HepG2 (cell line): Measurements from ENCODE around the gene SPAG7. TPM values are rescaled to one million over a fixed set of nuclear protein-coding genes. Genes with fewer than 3 reads are reported as not detected.

ENCODE experiments used
- ARHGAP35 ChIP-seq: sonication (generic); formaldehyde crosslinking; IDR thresholded peaks from 2 replicates; pipeline ENCODE4 v1.9.0; 2022; ENCODE audit warnings: mild to moderate bottlenecking, inconsistent platforms, moderate library complexity, missing genetic modification reagents, borderline replicate concordance
- ARID5B ChIP-seq: IDR thresholded peaks from 2 replicates; pipeline ENCODE4 v1.4.0; 2020; ENCODE audit warnings: mild to moderate bottlenecking, missing genetic modification reagents
- CEBPB ChIP-seq: IDR thresholded peaks from 2 replicates; pipeline ENCODE4 v1.6.1; 2011; ENCODE audit warnings: low read depth, low read length, improper control_type of control experiment, borderline replicate concordance
- GTF2F1 ChIP-seq: fragments of 150-350 bp; IDR thresholded peaks from 2 replicates; pipeline ENCODE4 v1.6.1; 2014; ENCODE audit warnings: low read length
- HDAC1 ChIP-seq: sonication (generic); formaldehyde crosslinking; IDR thresholded peaks from 2 replicates; pipeline ENCODE4 v1.5.1; 2020; ENCODE audit warnings: mild to moderate bottlenecking, missing genetic modification reagents
- HDAC2 ChIP-seq: sonication (generic); formaldehyde crosslinking; IDR thresholded peaks from 2 replicates; pipeline ENCODE4 v1.4.0; 2020; ENCODE audit warnings: missing genetic modification reagents
- MTERF4 ChIP-seq: sonication (generic); formaldehyde crosslinking; IDR thresholded peaks from 2 replicates; pipeline ENCODE4 v1.8.0; 2023; ENCODE audit warnings: mild to moderate bottlenecking, missing genetic modification reagents
- NFATC3 ChIP-seq: sonication (generic); formaldehyde crosslinking; IDR thresholded peaks from 2 replicates; pipeline ENCODE4 v1.5.1; 2020; ENCODE audit warnings: mild to moderate bottlenecking, missing genetic modification reagents
- REST ChIP-seq, 2 experiments: IDR thresholded peaks; 2 replicates each; pipeline ENCODE4 v1.6.1; 2011 to 2012; ENCODE audit warnings: low read length in 2 of 2, borderline replicate concordance in 1 of 2, low read depth in 1 of 2, mild to moderate bottlenecking in 1 of 2, moderate library complexity in 1 of 2
- SNAPC4 ChIP-seq: sonication (generic); formaldehyde crosslinking; IDR thresholded peaks from 2 replicates; pipeline ENCODE4 v1.4.0; 2020; ENCODE audit warnings: mild to moderate bottlenecking, missing genetic modification reagents
- U2AF2 ChIP-seq: fragments of 200-400 bp; formaldehyde crosslinking; IDR thresholded peaks from 2 replicates; pipeline ENCODE4 v1.6.1; 2017; ENCODE audit warnings: low read depth, mild to moderate bottlenecking, low read length
- ZNF136 ChIP-seq: sonication (generic); formaldehyde crosslinking; IDR thresholded peaks from 2 replicates; pipeline ENCODE4 v1.8.1; 2022; ENCODE audit warnings: low read depth, mild to moderate bottlenecking, moderate library complexity, missing genetic modification reagents
- ZNF329 ChIP-seq: sonication (generic); formaldehyde crosslinking; IDR thresholded peaks from 2 replicates; pipeline ENCODE4 v1.9.0; 2021; ENCODE audit warnings: low read depth, mild to moderate bottlenecking, missing genetic modification reagents
- ZNF883 ChIP-seq: sonication (generic); formaldehyde crosslinking; IDR thresholded peaks from 2 replicates; pipeline ENCODE4 v1.5.1; 2020; ENCODE audit warnings: mild to moderate bottlenecking, missing genetic modification reagents; ENCODE audit errors: not compliant biosample characterization
- polyA plus RNA-seq, 8 experiments: library from polyadenylated mRNA; depleted of rRNA in 3 of 8; stranded (reverse) in 7 of 8; unstranded in 1 of 8; fragments of >200 nt; fragmentation: Illumina TruSeq in 4 of 8; extraction: Trizol in 4 of 8; gene quantifications; 2 replicates each; pipeline versions ENCODE4 v1.2.1 to v1.2.3, GENCODE V29; 2011 to 2016; ENCODE audit warnings: low read depth in 4 of 8, missing spikeins in 1 of 8, mixed read lengths in 1 of 8; ENCODE audit not compliant: insufficient read depth in 1 of 8
- total RNA-seq, 5 experiments: library from RNA; depleted of rRNA; stranded (reverse); fragments of >200 nt; fragmentation: Illumina TruSeq; extraction: Trizol; gene quantifications; 2 replicates each; pipeline ENCODE4 v1.2.3, GENCODE V29; 2016; ENCODE audit warnings: low read depth in 1 of 5

Gene SPAG7
- total and polyA plus RNA-seq, 2 of the 13 experiments (the other 11 are each of a cell fraction or from before 2014, with no cell fraction given) = 51.0 to 59.0 TPM

GRCh38 chr17:4920351-4921048 is 47.1 kb downstream of the SPAG7 start (continued):
- TF ChIP-seq MTERF4 (CRISPR knock-in tag) = no peak
- TF ChIP-seq NFATC3 (CRISPR knock-in tag) = no peak
- TF ChIP-seq SNAPC4 (CRISPR knock-in tag) = no peak
- no peak for TF ChIP-seq HDAC2 (CRISPR knock-in tag)
- TF ChIP-seq ARID5B = no peak
- peak; percentile 93 for TF ChIP-seq CEBPB
- TF ChIP-seq HDAC1 (CRISPR knock-in tag) = peak; percentile 29; the same call in 1 of the 2 replicates
- TF ChIP-seq GTF2F1 = no peak
- no peak for TF ChIP-seq ZNF883
- peak; percentile 39; the same call in 1 of the 2 replicates for TF ChIP-seq ARHGAP35
- TF ChIP-seq ZNF136 = no peak
- no peak for TF ChIP-seq ZNF329 (CRISPR knock-in tag)
- no peak for TF ChIP-seq U2AF2
- TF ChIP-seq REST (IDR thresholded peaks at IDR 0.05; ENCODE audit: borderline replicate concordance in 1 of 2, low read depth in 1 of 2, low read length in 2 of 2) = no peak
